H7 (cell line): ENCODE measurements around the gene CHCHD6. TPM values are rescaled to one million over a fixed set of nuclear protein-coding genes. Genes with fewer than 3 reads are reported as not detected.
A peak's percentile ranks its signal among the peaks of the same experiment; 100 is the strongest.
"Not testable (repeated sequence)": the region's sequence is repeated elsewhere in the genome, so short reads cannot be mapped to it uniquely, and the experiment has no call there.

Source experiments
- DNase-seq: peaks from one replicate; pipeline ENCODE4 v3.0.0; 2012
- H3K27me3 ChIP-seq: 2 replicates; pipeline ENCODE4 v1.6.0; 2011; ENCODE audit warnings: mild to moderate bottlenecking, low read length; ENCODE audit not compliant: control insufficient read depth, insufficient read depth
- H3K36me3 ChIP-seq: replicated peaks from 2 replicates; pipeline ENCODE4 v1.5.1; 2011; ENCODE audit warnings: low read length; ENCODE audit not compliant: control insufficient read depth, insufficient read depth
- H3K4me3 ChIP-seq: 2 replicates; pipeline ENCODE4 v1.5.1; 2011; ENCODE audit warnings: low read depth, mild to moderate bottlenecking, control low read depth, low read length, moderate library complexity; ENCODE audit not compliant: insufficient read depth
- total RNA-seq: library from RNA; depleted of rRNA; stranded (reverse); fragments of >200 nt; shearing (Covaris generic); gene quantifications from 2 replicates; pipeline ENCODE4 v1.2.3, GENCODE V29; 2014

Gene CHCHD6
- total RNA-seq, 1 experiment from 2014 or later = 19.5 TPM

- no peaks in the 10 kb centered on the region for H3K36me3 ChIP-seq
- H3K27me3 ChIP-seq = no peaks in the 10 kb centered on the region
- DNase-seq = no peak
- no peak overlapping the region for H3K4me3 ChIP-seq
Observed at GRCh38 chr3:126773167-126773566, 69.1 kb downstream of the CHCHD6 start.

GRCh38 chr3:126773783-126774182, 69.7 kb downstream of the CHCHD6 start:
- H3K36me3 ChIP-seq = no peaks in the 10 kb centered on the region
- no peak for DNase-seq
- no peak overlapping the region for H3K4me3 ChIP-seq
- H3K27me3 ChIP-seq = no peaks in the 10 kb centered on the region

- no peak for DNase-seq
- H3K27me3 ChIP-seq = no peaks in the 10 kb centered on the region
- no peak overlapping the region for H3K4me3 ChIP-seq
- H3K36me3 ChIP-seq = no peaks in the 10 kb centered on the region
Observed at GRCh38 chr3:126777366-126777765, 73.3 kb downstream of the CHCHD6 start.

DNA sequence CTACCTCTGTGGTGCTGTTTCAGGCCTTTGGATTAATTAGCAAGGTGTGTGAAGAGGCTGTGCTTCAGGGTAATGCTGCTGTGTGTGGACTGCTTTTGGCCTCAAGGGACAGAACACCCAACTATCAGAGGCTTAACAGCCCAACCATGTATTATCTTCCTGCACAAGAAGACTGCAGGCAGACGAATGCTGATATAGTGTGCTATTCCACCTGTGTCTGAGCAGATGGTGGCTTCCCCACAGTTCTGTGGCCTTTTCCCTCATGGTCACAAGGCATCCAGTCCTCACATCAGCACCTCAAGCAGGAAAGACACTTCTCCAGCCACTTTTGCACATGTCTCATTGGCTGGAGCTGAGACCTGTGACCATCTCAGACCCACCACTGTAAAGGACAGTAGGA, 76.6 kb downstream of the CHCHD6 start:
- H3K27me3 ChIP-seq = no peaks in the 10 kb centered on the region
- no peaks in the 10 kb centered on the region for H3K36me3 ChIP-seq
- no peak overlapping the region for H3K4me3 ChIP-seq
- DNase-seq = no peak

DNA sequence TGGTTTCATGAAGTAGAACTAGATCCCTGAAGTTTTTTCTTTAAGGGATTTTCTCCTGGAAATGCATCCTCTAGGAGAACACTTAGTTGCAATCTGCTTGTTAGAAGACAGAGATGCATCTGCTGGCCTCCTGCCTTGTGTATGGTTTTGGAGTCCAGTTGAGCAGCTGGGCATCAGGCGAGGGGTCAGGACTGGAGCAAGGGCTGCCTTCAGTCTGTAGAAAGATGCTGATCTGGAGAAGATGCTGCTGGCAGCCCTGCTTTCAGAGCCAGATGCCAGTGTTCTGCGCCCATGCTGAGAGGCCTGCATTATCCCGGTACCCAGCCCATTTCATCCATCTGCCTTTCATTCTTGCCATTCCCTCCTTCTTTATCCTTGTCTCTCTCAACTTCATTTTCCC, 77.4 kb downstream of the CHCHD6 start:
- no peak overlapping the region for H3K4me3 ChIP-seq
- no peak for DNase-seq

DNA sequence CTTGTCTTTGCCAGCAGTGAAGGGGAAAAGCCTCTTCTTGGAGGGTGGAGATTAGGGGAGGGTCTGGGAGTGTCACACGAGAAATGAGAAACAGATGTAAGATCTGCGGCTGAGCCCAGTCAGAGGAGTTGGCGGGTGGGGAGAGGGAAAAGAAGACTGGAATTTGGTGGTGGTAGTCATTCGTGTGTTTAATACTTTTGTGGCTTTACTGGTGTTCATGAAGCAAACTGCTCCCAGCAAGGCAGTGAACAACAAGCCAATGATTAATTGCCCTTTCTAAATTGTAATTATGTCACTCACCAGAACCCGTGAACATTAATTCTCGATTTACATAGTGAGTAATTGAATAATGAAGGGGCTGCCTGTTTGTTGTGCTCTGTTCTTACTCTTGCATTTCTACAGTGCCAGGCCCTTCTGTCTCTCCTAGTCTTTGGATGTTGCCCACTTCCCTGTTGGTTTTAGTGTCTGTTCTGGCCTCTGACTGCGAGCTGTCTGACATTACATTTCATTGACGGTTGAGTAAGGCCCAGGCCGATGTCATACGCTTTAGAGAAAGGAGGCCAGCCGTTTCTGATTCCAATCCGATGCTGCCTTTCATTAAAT, 78.0 kb downstream of the CHCHD6 start:
- H3K27me3 ChIP-seq = no peaks in the 10 kb centered on the region
- no peak for DNase-seq
- no peak overlapping the region for H3K4me3 ChIP-seq
- H3K36me3 ChIP-seq = no peaks in the 10 kb centered on the region

More for the DNA sequence above, 77.4 kb downstream of the CHCHD6 start:
- no peaks in the 10 kb centered on the region for H3K27me3 ChIP-seq
- H3K36me3 ChIP-seq = no peaks in the 10 kb centered on the region

DNA sequence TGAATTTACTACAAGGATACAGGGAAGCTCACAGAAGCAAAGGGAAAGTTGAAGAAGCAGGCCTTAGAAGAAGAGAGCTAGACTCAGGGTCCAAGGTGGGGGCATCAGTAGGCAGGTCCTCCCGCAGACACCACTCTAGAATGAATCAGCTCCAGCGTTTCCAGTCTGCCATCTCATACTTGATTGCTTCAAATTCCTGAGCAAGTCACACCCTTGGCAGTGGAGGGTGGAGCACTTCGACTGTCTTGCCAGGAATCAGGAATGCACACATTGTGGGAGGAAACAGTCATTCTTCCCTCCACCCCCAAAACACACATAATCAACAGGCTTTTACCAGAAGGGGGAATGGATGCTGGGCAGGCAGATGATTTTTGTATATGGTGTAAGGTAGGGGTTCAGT, 78.5 kb downstream of the CHCHD6 start:
- DNase-seq = no peak
- H3K36me3 ChIP-seq = no peaks in the 10 kb centered on the region
- no peak overlapping the region for H3K4me3 ChIP-seq
- no peaks in the 10 kb centered on the region for H3K27me3 ChIP-seq

DNA sequence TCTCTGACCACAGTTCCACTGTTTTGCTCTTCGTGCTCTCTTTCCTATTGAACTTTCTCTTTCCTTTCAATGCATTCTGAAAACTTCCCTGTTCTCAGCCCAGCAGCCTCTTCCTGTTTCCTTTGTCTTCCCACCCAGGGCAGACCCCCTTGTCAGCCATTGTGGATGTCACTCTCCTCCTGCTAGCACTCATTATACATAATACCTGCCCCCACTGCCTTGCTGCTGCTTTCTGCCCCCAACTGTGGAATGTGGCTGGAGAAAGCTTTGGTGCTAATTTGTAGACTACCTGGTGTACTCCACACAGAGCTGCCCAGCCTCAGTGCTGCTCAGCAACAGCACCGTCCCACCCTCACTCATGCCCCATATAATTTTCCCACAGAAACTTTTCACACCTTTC, 80.2 kb downstream of the CHCHD6 start:
- Histone ChIP-seq H3K36me3 (no peaks in the 10 kb centered on the region), H3K27me3 (no peaks in the 10 kb centered on the region), H3K4me3 (no peak overlapping the region)
- peak; percentile 44 for DNase-seq

DNA sequence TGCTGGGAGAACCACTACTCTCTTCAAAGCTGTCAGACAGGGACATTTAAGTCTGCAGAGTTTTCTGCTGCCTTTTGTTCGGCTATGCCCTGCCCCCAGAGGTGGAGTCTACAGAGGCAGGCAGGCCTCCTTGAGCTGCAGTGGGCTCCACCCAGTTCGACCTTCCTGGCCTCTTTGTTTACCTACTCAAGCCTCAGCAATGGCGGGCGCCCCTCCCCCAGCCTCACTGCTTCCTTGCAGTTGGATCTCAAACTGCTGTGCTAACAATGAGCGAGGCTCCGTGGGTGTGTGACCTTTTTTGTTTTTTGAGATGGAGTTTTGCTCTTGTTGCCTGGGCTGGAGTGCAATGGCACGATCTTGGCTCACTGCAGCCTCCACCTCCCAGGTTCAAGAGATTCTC, 87.3 kb downstream of the CHCHD6 start:
- H3K4me3 ChIP-seq, H3K27me3 ChIP-seq, DNase-seq, H3K36me3 ChIP-seq: not testable (repeated sequence)

DNA sequence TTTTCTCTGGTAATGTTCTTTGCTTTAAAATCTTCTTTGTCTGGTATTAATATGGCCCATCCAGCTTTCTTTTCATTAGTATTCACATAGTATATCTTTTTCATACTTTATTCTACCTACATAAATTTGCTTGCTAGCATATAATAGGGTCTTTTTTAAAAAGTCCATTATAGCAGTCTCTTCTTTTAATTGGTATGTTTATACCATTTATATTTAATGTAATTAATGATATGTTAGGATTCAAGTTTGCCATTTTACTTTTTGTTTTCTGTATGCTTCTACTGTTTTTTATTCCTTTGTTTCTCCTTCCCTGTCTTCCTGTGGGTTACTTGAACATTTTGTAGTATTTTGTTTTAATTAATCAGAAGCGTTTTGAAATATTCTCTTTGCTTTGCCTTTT, 89.0 kb downstream of the CHCHD6 start:
- H3K27me3 ChIP-seq = no peaks in the 10 kb centered on the region
- H3K4me3 ChIP-seq = no peak overlapping the region
- no peak for DNase-seq
- H3K36me3 ChIP-seq = no peaks in the 10 kb centered on the region

DNA sequence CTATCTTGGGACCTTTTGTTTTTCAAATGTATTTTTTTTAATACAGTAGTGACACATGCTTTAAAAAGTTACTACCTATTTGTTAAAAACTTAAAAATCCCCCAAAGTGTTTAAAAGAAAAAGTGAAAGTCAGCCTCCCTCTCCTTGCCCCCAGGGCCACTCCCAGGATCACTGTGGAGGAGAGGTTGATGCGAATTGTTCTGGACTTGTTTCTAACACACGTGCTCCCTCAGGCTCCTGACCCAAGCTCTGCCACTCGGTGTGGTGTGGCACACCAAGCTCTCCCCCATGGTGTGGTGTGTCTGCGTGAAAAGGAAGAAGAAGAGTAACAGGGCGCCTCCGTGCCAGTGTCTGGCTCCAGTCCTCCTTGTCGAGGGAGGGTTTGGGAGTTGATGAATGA, 93.5 kb downstream of the CHCHD6 start:
- no peak for DNase-seq
- H3K27me3 ChIP-seq = no peaks in the 10 kb centered on the region

GRCh38 chr3:126798521-126798920, 94.5 kb downstream of the CHCHD6 start:
- no peak for DNase-seq
- Histone ChIP-seq H3K27me3 (no peaks in the 10 kb centered on the region), H3K4me3 (no peak overlapping the region), H3K36me3 (no peaks in the 10 kb centered on the region; the same call in 1 of the 2 replicates)

More for the DNA sequence above, 93.5 kb downstream of the CHCHD6 start:
- Histone ChIP-seq H3K36me3 (no peaks in the 10 kb centered on the region; the same call in 1 of the 2 replicates), H3K4me3 (no peak overlapping the region)

GRCh38 chr3:126799099-126799498, 95.1 kb downstream of the CHCHD6 start:
- H3K27me3 ChIP-seq = no peaks in the 10 kb centered on the region
- H3K36me3 ChIP-seq = no peaks in the 10 kb centered on the region; the same call in 1 of the 2 replicates
- H3K4me3 ChIP-seq = no peak overlapping the region
- DNase-seq = no peak

- H3K4me3 ChIP-seq, H3K36me3 ChIP-seq, DNase-seq, H3K27me3 ChIP-seq: not testable (repeated sequence)
Observed at GRCh38 chr3:126801312-126801711, 97.3 kb downstream of the CHCHD6 start.

GRCh38 chr3:126807795-126808194, 103.8 kb downstream of the CHCHD6 start:
- Histone ChIP-seq H3K27me3 (no peaks in the 10 kb centered on the region), H3K36me3 (no peaks in the 10 kb centered on the region), H3K4me3 (no peak overlapping the region)
- no peak for DNase-seq

GRCh38 chr3:126811530-126811929, 107.5 kb downstream of the CHCHD6 start:
- DNase-seq = no peak
- no peaks in the 10 kb centered on the region for H3K27me3 ChIP-seq
- no peaks in the 10 kb centered on the region for H3K36me3 ChIP-seq
- no peak overlapping the region for H3K4me3 ChIP-seq
